Esophagus muscularis mucosa (tissue), 4 donors: ENCODE data around the gene GDF7. TPM values are rescaled to one million over a fixed set of nuclear protein-coding genes. Genes with fewer than 3 reads are reported as not detected.
A peak's percentile ranks its signal among the peaks of the same experiment; 100 is the strongest.

ENCODE experiments used
- DNase-seq: peaks from one replicate; pipeline ENCODE4 v3.0.0-alpha.2; 2017; ENCODE audit errors: extremely low spot score
- H3K27ac ChIP-seq, 4 donors: fragments of 200-600 bp; sonication (generic); replicated peaks in 1 of 4; 1 replicate in 3 of 4; 2 replicates in 1 of 4; pipeline ENCODE4 v1.5.1; 2016 to 2019; ENCODE audit warnings: mild to moderate bottlenecking in 1 of 4
- H3K27me3 ChIP-seq, 4 donors: fragments of 200-600 bp; sonication (generic); one replicate each; pipeline versions ENCODE4 v1.5.1 to v1.6.0; 2016 to 2019
- H3K36me3 ChIP-seq, 4 donors: fragments of 200-600 bp; sonication (generic); one replicate each; pipeline ENCODE4 v1.5.1; 2016 to 2019
- H3K4me1 ChIP-seq, 4 donors: fragments of 200-600 bp; sonication (generic); one replicate each; pipeline ENCODE4 v1.5.1; 2016 to 2019
- H3K4me3 ChIP-seq, 4 donors: fragments of 200-600 bp; sonication (generic); 1 replicate in 2 of 4; 2 replicates in 2 of 4; pipeline ENCODE4 v1.5.1; 2016 to 2019; ENCODE audit warnings: mild to moderate bottlenecking in 4 of 4, moderate library complexity in 1 of 4
- H3K9me3 ChIP-seq, 4 donors: fragments of 200-600 bp; sonication (generic); 1 replicate in 3 of 4; 2 replicates in 1 of 4; pipeline ENCODE4 v1.5.1; 2016 to 2019
- EP300 ChIP-seq: sonication (generic); formaldehyde crosslinking; IDR thresholded peaks from one replicate; pipeline ENCODE4 v1.6.1; 2017; ENCODE audit warnings: antibody characterized with exemption
- POLR2A ChIP-seq: fragments of 450-650 bp; IDR thresholded peaks from one replicate; pipeline ENCODE4 v1.6.1; 2017; ENCODE audit warnings: antibody characterized with exemption, moderate library complexity, mild to moderate bottlenecking, low read depth
- POLR2AphosphoS5 ChIP-seq, 2 donors: sonication (generic); formaldehyde crosslinking; IDR thresholded peaks; one replicate each; pipeline ENCODE4 v1.6.1; 2017; ENCODE audit warnings: antibody characterized with exemption in 2 of 2
- WGBS: methylation state at CpG from one replicate; pipeline ENCODE4 v1.1.5; 2018; 5-methylcytosine and 5-hydroxymethylcytosine counted together
- intact Hi-C: fragments of 100-400 bp; cut with DNase I; formaldehyde crosslinking; loops from one replicate; pipeline ENCODE4 v1.15.1; 2023
- total RNA-seq, 4 donors: library from RNA; depleted of rRNA; stranded (reverse); fragments of >200 nt; gene quantifications; one replicate each; pipeline versions ENCODE4 v1.1.0 to v1.2.1, GENCODE V29; 2016
- TF ChIP-seq, protein P1 (sequence below), 3 experiments: fragments of 200-600 bp in 2 of 3; fragments of 450-650 bp in 1 of 3; sonication (generic) in 2 of 3; IDR thresholded peaks; one replicate each; pipeline ENCODE4 v1.5.1; 2017 to 2019; ENCODE audit warnings: antibody characterized with exemption in 3 of 3, mild to moderate bottlenecking in 2 of 3, moderate library complexity in 1 of 3

Gene GDF7
- total RNA-seq, 4 donors from 2014 or later, result 2.7 to 10.4 (median 7.4) TPM

DNA sequence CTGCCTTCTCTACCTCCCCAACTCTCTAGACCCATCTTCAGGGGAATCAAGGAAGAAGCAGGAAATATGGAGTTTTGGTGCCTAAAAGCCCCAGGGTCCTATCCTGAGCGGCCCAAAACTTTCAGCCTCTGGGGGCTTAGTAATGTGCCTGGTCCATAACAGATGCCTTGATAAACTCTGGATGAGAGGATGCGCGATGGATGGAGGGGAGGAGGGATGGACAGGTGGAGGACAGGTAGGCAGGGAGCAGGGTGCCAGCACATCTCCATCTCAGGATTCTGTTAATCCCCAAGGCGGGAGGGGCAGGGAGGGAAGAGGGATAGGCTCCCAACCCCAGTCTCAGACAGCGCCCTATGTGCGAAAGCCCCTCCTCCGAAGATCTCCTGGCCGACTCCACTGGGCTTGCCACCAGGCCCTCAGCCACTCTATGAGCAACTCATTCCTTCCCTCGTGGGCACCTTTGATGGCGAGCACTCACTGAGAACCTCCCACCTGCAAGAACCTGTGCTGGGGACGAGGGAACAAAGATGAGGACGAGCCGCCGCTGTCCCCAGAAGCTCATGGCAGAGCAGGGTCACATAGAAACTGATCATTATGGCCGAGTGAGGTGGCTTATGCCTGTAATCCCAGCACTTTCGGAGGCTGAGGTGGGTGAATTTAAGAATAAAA lies 39.1 kb upstream of the GDF7 start:
- H3K27me3 ChIP-seq, result no peaks in the 10 kb centered on the region
- no peak overlapping the region for H3K4me3 ChIP-seq
- no peak for DNase-seq
- WGBS, result 86% methylated on average over 16 of the region's 16 CpGs
- H3K36me3 ChIP-seq, result peaks cover 17 to 41% (median 28%) of the 10 kb centered on the region in 4 donors
- intact Hi-C loops, result no loop called here
- TF ChIP-seq POLR2A (no peak), EP300 (no peak), POLR2AphosphoS5 (IDR thresholded peaks at IDR 0.05) (no peak)
- TF ChIP-seq, protein P1, sequence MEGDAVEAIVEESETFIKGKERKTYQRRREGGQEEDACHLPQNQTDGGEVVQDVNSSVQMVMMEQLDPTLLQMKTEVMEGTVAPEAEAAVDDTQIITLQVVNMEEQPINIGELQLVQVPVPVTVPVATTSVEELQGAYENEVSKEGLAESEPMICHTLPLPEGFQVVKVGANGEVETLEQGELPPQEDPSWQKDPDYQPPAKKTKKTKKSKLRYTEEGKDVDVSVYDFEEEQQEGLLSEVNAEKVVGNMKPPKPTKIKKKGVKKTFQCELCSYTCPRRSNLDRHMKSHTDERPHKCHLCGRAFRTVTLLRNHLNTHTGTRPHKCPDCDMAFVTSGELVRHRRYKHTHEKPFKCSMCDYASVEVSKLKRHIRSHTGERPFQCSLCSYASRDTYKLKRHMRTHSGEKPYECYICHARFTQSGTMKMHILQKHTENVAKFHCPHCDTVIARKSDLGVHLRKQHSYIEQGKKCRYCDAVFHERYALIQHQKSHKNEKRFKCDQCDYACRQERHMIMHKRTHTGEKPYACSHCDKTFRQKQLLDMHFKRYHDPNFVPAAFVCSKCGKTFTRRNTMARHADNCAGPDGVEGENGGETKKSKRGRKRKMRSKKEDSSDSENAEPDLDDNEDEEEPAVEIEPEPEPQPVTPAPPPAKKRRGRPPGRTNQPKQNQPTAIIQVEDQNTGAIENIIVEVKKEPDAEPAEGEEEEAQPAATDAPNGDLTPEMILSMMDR (IDR thresholded peaks at IDR 0.05), result no peak
- no peaks in the 10 kb centered on the region for H3K9me3 ChIP-seq
- peaks cover 51 to 84% (median 72%) of the 10 kb centered on the region in 4 donors for H3K4me1 ChIP-seq
- peak overlapping the region in 3 of 4 donors; percentile 18 to 99 (median 96) for H3K27ac ChIP-seq

DNA sequence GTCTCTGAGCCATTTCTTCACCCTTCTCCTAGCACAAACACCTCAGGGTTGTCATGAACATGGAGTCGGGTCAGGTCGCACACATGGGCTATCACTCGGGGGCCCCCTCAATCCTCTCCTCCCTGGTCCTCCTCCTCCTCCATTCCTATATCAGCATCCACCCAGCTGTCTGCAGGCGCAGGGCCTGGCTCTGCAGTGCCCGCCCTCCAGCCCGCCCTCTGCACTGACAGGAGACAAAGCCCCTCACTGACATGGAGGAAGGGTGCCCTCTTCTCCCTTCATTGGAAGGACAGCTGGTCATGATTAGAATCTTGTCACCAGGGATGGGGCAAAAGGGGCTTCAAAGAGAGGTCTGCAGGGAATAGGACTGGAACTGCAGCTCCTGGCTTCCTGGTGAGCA lies 37.8 kb upstream of the GDF7 start:
- no peak for DNase-seq
- TF ChIP-seq POLR2A (no peak), POLR2AphosphoS5 (IDR thresholded peaks at IDR 0.05) (no peak), EP300 (no peak)
- TF ChIP-seq, protein P1 (IDR thresholded peaks at IDR 0.05), result no peak
- peaks cover 4 to 32% (median 16%) of the 10 kb centered on the region in 4 donors for H3K36me3 ChIP-seq
- H3K27ac ChIP-seq, result peak overlapping the region; percentile 63 to 98 (median 94)
- H3K4me1 ChIP-seq, result peaks cover 45 to 92% (median 86%) of the 10 kb centered on the region in 4 donors
- H3K4me3 ChIP-seq, result no peak overlapping the region
- intact Hi-C loops, result no loop called here
- no peaks in the 10 kb centered on the region for H3K9me3 ChIP-seq
- 93% methylated on average over 4 of the region's 6 CpGs for WGBS
- no peaks in the 10 kb centered on the region for H3K27me3 ChIP-seq

DNA sequence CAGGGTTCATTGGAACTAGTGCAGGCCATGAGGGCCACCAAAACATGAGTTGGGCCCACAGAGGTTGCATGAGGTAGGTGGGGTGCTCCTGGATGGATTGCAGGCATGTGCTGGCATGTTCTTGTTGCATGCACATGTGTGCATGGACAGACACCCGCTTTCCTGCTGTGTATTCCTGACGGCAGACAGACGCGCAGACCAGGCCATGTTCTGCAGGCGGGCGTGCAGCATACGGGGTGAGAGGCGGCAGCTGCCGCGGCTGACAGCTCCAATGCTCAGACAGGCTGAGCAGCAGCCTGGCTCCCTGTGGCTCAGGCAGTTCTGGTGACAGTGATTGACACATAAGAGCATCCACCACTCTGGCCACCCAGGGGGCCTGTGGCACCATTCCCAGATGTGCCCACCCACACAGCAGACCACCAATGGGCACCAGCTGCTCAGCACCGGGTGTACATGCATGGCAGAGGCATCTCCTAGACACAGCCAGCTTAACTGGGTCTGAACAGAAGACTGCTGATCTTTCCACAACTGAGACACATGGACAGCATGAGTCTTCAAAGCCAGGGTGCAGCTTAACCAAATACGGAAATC lies 37.3 kb upstream of the GDF7 start:
- peak; percentile 52 to 58 for TF ChIP-seq POLR2AphosphoS5 (IDR thresholded peaks at IDR 0.05)
- no peak for TF ChIP-seq POLR2A
- TF ChIP-seq EP300, result no peak
- Histone ChIP-seq H3K9me3 (no peaks in the 10 kb centered on the region), H3K4me1 (peaks cover 46 to 93% (median 89%) of the 10 kb centered on the region in 4 donors), H3K36me3 (peaks cover 0 to 27% (median 11%) of the 10 kb centered on the region in 4 donors), H3K27ac (peak overlapping the region; percentile 63 to 98 (median 94)), H3K27me3 (no peaks in the 10 kb centered on the region), H3K4me3 (no peak overlapping the region)
- WGBS, result 74% methylated on average over 9 of the region's 12 CpGs
- intact Hi-C loops, result loop anchor here (5.0 kb wide), 1 partner anchor 227 kb away; no protein-coding TSS in a partner anchor
- no peak for DNase-seq

- no peak overlapping the region for H3K4me3 ChIP-seq
- H3K9me3 ChIP-seq, result no peaks in the 10 kb centered on the region
- peak overlapping the region; percentile 63 to 98 (median 94) for H3K27ac ChIP-seq
- TF ChIP-seq EP300 (no peak), POLR2AphosphoS5 (IDR thresholded peaks at IDR 0.05) (no peak), POLR2A (no peak)
- TF ChIP-seq, protein P1 (IDR thresholded peaks at IDR 0.05), result no peak
- H3K36me3 ChIP-seq, result peaks cover 0 to 19% (median 8%) of the 10 kb centered on the region in 4 donors
- no peaks in the 10 kb centered on the region for H3K27me3 ChIP-seq
- no peak for DNase-seq
- intact Hi-C loops, result loop anchor here (5.0 kb wide), 1 partner anchor 229 kb away; no protein-coding TSS in a partner anchor
- H3K4me1 ChIP-seq, result peaks cover 46 to 93% (median 91%) of the 10 kb centered on the region in 4 donors
- 95% methylated on average over 4 of the region's 4 CpGs for WGBS
Measured at GRCh38 chr2:20630967-20631366, 36.0 kb upstream of the GDF7 start.

GRCh38 chr2:20631617-20632307 lies 35.2 kb upstream of the GDF7 start:
- Histone ChIP-seq H3K36me3 (peaks cover 0 to 19% (median 7%) of the 10 kb centered on the region in 4 donors), H3K4me1 (peaks cover 46 to 93% (median 91%) of the 10 kb centered on the region in 4 donors), H3K4me3 (no peak overlapping the region), H3K9me3 (no peaks in the 10 kb centered on the region), H3K27ac (peak overlapping the region; percentile 90 to 98 (median 94)), H3K27me3 (no peaks in the 10 kb centered on the region)
- DNase-seq, result no peak
- no peak for TF ChIP-seq POLR2A
- no peak for TF ChIP-seq EP300
- TF ChIP-seq POLR2AphosphoS5 (IDR thresholded peaks at IDR 0.05), result no peak
- TF ChIP-seq, protein P1 (IDR thresholded peaks at IDR 0.05), result no peak
- intact Hi-C loops, result loop anchor here (5.0 kb wide), 1 partner anchor 229 kb away; no protein-coding TSS in a partner anchor
- WGBS, result 88% methylated on average over 6 of the region's 6 CpGs
